AG08396 (cell line): Measurements from ENCODE around the gene HOXA6.
A peak's percentile ranks its signal among the peaks of the same experiment; 100 is the strongest.

Experiments used
- DNase-seq: peaks from one replicate; pipeline ENCODE4 v3.0.0; 2012; ENCODE audit warnings: low spot score, mixed read lengths

The HOXA6 gene

DNA sequence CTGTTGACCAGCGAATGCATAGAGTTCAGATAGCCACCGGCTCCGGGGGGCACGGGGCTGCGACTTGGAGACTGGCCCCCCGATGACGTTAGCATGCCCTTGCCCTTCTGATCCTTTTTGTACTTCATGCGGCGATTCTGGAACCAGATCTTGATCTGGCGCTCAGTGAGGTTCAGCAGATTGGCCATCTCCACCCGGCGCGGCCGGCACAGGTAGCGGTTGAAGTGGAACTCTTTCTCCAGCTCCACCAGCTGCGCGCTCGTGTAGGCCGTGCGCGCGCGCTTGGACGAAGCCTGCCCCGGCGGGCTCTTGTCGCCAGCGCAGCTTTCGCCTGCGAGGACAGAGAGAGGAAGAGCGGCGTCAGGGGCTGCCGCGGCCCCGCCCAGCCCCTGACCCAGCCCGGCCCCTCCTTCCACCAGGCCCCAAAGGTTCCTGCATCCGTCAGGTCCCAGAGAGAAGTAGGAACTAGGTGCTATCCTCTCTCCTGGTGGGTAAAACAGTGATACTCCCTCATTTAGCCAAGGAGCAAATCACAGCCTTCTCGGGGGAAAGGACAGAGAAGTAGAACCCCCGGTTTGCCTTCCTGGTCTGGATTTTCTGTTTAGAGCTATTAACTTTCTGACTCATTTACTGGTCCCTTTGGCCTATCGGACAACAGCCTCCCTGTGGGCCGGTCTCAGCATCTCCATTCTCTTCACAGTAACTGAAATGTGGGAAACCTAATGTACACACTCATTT, 39.0 kb downstream of the HOXA6 start:
- peak; percentile 79 for DNase-seq

DNA sequence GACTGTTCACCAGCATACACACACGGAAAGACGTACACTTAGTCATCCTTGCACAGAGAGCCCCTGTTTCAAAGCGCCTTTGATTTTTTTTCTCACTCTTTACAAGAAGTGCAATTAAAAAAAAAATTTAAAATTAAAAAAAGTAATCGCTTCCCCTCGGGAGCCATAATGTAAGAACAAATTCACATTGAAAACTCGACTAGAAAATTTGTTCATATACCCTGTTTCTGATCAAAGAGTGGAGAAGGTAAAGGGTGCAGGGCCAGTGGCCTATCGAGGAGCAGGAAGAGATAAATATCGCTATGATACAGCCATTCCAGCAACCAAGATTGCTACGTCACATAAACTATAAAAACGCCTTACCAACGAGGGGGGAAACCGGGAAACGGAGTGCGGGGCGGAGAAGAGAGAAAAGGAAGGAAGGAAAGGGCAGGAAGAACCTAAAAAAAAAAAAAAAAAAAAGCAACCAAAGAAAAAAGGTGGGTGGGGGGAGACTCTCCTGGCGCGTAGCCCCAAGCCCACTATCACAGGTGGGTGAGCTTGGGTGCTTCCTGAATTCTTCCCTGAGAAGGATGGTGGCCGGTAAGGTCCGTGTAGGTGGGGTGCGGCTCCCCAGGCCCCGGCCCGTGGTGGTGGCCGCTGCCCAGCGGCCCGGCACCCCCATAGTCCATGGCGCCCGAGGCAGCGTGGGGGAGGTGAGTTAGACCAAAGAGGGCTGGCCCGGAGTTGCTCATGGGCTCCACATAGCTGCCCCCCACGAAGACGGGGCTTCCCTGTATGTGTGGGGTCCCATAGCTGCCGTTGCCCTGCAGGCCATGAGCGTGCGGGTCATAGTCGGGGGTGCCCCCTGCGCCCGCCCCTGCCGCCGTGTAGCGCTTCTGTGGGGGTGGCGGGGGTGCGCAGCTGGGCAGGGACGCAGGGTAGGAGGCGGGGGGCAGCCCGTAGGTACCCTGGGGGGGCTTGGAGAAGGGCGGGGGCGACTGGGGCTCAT, 39.9 kb downstream of the HOXA6 start:
- peak; percentile 54 for DNase-seq

DNA sequence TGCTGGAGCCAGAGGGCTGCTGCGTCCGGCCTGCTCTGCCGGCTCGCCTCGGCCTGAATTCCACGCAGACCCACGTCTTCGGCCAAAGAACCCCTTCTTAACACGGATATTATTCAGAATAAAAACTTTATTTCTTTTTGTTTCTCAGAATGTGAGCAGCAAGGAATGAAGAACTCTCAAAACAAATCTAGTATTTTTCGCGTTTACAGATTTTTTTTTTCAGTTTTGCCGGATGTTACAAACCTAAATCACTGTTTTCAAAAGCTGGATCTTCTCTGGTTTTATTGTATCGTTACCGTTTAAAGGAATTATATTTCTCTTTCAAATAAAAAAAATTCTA, 40.7 kb downstream of the HOXA6 start:
- no peak for DNase-seq

DNA sequence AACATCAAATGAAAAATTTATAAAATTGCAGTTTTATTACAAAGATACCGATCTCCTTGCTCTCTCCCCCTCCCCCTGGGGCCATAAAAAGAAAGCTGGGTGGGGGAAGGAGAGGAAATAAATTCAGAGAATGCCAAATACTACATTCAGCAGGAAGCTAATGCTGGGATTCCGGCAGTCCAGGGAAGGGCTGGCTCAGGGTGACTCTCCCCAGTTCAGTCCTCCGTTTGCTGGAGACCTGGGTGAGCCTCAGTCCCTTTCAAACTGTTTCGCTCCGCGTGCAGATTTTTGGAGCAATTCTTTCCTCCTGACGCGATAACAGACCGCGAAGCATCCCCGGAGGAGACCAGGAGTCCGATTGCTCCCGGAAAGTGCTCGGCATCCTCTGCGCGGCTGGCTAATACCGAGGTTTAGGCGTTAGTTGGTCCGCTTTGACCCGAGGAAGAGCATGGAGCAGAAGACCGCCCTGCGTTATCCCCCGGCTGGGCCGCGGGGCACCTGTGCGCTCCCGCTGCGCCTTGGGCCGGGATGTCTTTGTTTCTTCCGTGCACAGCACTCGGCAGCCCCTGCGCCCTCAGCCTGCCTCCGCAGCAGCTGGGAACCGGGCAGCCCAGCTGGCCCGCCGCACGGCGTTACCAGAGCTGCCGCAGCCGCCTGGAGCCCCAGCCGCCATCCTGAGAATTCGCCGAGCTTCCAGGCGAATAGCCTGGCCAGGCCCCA, 41.2 kb downstream of the HOXA6 start:
- DNase-seq: peak; percentile 52

DNA sequence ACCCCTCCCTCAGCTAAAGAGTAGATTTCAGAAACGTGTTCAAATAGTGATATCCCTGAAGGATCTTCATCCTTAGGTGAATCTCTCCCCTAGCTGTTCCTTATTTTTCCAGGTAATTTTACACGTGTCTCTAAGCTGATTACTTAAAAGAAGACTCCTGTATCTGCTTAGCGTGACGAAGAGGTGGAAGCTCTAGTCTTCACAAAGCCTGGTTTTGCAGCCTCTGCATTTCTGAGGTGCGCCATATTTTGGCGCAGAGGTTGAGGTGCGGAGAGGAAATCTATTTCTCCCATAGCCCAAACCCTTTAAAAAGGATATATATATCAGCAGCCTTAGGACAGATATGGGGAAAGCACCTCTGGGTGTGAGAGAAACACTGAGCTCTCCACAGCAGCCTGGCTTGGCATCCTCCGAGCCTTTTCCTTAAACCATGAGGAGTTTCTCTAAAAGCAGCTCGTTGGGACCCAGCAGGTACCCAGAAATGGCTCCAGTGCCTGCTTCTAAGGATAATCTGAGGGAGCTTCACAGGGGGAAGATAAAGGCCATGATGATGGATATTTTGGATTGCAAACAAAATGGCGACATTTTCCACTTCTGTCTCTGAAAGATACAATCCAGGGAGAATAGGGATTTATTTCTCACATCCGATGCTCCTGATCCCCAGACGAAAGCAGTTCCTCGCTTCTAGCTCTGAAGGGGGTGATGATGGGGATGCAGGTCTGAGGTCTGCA, 42.1 kb downstream of the HOXA6 start:
- DNase-seq: no peak

DNA sequence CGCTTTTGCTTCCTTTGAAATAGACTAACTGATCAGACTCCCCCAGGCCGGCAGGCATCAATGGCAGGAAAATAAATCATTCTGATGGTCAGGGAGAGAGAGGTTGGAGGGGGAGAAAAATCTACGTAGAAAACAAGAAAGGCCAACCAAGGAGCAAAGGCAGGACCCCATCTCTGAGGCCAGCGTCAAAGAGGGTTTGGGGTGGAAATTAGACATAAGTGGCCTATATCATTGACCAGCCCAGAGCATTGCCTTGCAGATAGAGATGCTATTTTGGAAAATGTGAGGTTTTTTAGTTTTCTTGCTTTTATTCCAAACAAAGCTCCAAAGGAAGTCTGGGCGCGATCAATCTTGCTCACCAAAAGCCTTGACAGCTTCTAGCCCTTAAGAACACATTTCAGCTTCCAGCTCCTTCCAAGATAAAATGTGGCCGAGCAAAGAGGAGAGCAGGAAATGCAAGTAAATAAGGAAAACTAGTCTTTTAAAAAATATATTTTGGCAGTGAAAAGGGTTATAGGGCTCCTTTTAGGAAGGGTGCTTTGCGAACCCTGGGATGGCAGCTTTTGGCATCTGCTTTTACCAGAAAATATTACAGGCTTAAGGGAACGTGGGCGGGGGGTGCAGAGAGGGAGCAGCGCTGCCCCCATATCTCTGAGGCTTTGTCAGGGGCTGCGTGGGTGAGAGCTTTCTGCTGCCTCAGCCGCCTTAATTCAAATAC, 43.1 kb downstream of the HOXA6 start:
- no peak for DNase-seq

DNA sequence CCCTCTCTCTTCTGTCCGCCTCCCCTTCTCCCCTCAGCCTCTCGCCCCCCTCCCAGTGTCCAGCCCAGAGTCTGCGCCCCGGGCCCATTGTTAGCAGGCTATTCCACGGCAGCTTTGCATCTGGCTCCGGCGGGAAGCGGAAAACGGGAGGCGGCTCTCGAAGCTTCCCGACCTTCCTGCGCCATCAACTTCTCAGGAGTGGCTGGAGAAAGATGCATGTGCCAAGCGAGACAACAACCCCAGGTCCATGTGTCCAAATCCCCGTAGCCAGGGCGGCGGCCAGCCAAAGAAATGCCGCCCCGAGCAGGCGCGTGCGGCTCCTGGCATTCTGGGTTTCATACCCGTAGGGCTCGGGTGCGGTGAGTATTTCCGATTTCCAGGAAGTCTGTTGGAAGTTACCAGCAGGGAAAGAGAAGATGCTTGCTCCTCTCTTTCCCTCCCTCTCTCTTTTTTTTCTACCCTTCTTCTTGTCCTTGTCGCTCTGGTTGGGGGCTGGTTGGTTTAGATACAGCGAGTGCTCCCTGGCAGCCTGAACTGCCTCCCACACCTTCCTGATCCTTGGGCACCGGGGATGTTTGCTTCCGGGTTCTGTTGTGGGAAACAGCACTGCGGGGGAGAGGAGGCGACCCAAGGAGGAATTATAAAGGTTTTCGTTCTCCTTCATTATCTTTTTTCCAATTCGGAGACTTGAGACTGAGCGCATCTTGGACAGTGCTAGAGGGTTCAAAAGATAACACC, 43.9 kb downstream of the HOXA6 start:
- peak; percentile 36 for DNase-seq

DNA sequence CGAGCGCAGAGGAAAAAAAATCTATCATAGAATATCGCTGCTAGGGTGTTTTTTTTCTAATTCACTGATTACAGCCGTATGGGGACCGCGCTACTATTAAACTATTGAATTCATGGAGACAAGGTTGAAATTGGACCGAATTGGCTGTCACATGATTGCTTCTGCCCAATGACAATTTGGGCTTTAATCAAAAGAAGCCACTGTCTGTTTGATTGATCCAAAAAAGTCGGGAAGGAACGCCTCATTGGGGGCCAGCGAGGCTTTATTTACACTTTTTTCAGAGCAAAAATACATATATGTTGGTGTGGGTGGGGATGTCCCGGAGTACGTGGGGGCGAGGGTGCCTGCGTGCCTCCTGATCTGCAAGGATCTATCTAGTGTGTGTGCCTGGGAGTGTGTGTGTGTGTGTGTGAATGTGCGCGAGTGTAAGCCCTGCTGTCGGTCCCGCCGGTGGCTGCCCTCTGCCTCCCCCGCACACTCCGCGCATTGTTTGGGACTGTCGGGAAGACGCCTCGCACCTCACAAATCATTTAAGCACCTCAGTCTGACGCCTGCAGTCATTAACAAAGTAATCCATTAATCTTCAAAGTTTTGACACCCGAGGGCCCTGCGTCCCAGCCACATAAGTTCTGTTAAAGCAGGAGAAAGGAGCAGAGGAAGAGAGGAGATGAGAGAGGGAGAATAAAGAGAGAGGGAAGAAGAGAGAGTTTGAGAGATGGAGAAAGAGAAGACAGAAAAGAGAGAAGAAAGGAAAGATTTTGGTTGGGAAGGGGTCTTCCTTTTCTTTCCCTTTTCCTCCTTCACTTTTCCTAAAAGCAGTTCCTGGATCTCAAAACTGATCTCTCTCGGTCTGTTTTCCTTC, 44.8 kb downstream of the HOXA6 start, which contains the start of gene HOXA2:
TSS of gene HOXA2 (minus strand) at position 103 of the 862 bp plus-strand sequence. CDS start 183 bp downstream, outside the sequence.
- peak; percentile 77 for DNase-seq

DNA sequence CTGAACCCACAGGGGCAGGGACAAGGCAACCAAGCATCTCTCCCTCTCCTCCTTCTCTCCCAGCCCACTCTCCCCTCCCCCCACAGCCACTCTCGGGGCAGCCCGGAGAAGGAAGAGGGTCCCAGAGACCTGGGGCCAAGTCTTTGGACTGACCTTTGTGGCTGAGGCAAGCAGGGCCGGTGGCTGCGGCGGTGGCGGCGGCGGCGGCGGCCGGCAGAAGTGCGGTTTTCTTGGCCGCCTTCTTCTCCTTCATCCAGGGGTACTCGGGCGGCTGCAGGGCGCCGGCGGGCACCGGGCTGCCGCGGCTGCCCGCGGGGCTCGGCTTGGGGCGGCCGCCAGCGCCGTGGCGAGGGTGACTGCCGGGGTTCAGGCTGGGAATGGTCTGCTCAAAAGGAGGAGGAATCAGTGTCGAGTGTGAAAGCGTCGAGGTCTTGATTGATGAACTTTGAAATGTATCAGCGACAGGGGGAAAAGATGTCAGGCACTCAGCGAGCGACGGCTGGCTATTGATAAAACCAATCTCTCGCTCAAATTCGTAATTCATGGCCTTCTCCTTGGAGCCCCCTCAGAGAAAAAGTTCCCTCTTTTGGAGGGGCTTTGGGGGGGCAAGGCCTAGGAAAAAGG, 45.5 kb downstream of the HOXA6 start:
- DNase-seq: no peak

DNA sequence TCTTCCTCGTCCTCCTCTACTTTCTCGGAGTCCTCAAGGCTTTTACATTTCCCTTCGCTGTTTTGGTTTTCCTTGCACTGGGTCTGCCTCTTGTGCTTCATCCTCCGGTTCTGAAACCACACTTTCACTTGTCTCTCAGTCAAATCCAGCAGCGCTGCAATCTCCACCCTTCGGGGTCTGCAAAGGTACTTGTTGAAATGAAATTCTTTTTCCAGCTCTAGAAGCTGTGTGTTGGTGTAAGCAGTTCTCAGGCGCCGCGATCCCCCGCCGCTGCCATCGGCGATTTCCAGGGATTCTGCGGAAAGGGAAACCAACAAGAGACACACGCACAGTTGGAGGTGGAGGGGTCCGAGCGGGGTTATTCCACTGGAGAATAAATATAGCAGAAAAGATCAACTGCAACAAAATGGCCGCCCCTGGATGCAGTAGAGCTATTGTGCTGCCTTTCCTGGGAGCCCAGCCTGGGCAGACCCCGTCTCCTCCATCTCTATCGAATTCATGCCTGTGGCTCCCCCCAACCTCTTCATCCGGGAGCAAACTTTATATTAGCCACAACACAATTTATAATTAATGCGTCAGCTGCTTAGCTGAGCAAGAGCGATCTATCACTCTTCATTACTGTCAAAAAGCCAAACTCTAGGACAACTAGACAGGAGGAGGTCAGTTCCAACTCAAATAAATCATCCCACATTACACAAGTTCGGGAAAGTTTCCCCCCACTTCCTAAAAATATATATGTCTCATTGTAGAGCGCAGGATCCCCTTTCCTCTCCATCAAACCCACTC, 46.2 kb downstream of the HOXA6 start:
- DNase-seq: peak; percentile 57

DNA sequence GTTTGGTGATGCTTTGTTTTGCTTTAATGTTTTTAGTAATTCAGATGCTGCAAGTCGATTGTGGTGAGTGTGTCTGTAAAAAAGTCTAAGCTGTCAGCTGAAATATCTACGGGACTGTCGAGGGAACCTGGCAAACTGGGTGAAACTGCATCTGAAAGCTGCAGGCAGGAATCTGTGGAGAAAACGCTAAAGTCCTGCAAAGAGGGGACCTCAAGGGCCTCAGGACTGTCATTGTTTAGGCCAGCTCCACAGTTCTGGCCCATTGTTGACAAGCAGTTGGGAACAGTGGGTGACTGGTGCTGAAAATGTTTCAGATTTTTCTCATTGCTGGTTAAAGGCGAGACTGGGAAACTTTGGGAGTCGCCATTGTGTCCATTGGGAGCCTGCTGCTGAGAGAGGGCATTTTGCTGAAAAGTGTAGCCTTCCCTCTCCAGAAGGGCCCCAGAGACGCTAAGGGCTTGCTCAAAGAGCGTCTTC, 46.8 kb downstream of the HOXA6 start:
- no peak for DNase-seq

DNA sequence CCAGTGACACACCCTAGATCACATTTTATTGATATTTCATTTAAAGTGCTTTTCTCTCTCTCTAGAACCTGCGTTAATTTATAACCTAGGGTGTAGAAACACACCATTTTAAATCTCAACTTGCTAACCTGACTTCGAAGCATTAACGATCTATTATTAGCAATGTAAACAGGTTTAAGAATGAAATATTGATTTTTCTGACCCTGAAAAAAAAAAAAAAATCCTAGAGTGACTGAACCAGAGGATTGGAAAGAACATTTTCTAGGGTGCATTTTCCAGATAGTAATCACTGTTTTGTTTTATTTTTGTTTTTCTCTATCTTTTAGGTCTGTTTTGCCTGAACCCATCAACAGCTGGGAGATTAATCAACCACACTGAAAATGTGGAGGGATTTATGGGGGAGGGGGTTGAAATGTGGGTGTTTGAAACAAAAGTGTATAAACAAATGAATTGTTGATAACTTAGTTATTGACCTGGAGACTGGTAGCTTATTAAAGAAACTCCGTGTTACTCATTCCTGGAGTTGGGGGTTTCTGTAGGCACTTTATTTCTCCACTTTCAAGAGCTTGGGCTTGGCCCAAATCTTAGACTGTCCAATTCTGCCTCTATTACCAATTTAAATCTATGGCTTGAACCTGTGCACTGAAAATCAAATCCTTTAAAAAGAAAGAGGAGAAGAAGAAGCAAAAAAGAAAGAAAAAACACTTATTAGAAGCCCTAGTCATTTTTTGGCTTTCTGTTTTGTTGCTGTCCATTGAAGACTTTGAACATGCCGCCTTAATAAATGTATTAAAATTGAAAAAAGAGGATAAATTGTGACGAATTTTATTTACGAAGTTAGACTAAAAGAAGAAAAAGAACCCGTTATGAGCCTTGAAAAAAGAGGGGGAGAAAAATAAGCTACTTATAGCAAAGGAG, 47.9 kb downstream of the HOXA6 start:
- DNase-seq: no peak

DNA sequence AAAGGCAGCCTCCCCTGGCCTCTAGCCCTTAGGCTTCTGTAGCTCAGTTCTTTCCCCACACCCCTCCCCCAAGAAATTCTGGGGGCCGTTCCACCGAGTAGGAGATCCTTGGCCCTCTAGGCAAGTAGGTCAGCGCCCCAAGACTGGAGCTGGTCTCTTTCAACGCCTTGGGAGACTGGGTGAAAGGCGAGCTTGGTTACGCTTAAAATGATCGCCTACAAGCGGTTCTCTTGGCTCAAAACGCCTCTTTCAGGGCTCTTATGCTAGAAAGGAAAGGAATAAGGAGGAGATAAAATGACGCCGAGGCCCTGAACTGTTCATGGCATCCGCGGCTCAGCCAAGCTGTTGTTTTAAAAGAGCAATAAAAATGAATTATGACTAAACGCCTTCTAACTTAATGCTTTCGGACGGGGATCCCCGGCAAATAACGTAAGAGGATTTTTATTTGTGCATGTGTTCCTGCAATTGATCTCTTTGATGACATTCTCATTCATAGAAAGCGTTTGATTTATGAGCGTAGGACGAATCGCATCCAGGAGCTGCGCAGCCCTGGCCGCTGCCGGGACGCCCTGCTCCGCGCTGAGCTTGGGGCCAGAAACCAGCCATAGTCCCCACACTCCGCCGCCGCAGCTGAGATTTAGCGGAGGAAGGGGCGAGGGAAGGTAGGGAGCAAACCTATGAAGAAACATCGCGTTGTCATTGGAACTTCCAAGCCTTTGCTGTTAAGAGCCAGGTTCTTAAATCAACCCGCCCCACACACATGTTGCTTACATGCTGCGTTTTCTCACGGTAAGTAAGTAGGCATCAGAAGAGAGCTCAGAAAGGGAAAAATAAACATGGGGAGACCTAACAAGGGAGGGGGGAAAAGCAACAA, 48.8 kb downstream of the HOXA6 start:
- DNase-seq: no peak

DNA sequence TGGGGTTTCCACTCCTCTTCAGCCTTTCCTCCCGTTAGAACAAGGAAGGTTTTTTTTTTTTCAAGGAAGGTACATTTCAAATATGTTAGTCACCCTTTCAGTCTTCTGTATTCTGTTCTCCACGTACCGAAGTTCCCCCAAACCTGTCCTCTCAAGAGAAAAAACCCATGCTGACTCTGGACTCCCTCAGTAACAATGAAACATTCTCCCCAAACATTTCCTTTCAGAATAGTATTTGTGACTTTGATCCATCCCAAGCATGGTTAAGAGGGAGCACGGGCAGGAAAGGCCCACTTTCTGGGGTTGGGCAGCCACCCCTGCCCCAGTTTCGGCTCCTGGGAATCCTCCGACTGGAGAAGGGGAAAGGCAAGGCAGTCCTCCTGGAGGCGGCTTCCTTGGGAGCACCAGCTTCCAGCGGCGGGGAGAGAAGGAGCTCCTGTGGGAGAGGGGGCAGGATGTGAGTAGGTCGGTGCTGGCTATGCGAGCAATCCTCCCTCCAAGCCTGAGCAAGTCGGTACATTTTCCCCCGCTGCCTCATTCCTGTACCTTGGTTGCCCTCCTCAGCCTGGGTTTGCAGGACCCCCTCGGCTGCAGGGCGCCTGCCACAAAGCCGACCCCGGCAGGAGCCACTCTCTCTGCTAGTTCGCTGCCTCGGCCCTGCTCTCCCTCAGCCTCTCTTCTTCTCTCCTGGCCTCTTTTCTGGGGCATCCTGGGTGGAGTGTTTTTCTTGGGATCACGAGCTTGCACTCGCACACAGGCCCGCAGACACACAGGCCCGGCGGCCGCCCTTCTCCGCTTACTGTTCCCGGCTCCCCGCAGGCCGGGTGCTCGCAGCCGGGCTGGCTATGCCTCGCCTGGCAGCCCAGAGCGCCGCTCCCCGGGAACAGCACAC, 49.6 kb downstream of the HOXA6 start:
- no peak for DNase-seq
